GM21529 (cell line): ENCODE measurements around the gene IFI27L1.

ENCODE experiments used
- ATAC-seq: cut with Tn5 transposase; IDR thresholded peaks from one replicate; pipeline ENCODE4 v1.9.1; 2021; ENCODE audit not compliant: unreplicated experiment

Gene IFI27L1, protein sequence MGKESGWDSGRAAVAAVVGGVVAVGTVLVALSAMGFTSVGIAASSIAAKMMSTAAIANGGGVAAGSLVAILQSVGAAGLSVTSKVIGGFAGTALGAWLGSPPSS

DNA sequence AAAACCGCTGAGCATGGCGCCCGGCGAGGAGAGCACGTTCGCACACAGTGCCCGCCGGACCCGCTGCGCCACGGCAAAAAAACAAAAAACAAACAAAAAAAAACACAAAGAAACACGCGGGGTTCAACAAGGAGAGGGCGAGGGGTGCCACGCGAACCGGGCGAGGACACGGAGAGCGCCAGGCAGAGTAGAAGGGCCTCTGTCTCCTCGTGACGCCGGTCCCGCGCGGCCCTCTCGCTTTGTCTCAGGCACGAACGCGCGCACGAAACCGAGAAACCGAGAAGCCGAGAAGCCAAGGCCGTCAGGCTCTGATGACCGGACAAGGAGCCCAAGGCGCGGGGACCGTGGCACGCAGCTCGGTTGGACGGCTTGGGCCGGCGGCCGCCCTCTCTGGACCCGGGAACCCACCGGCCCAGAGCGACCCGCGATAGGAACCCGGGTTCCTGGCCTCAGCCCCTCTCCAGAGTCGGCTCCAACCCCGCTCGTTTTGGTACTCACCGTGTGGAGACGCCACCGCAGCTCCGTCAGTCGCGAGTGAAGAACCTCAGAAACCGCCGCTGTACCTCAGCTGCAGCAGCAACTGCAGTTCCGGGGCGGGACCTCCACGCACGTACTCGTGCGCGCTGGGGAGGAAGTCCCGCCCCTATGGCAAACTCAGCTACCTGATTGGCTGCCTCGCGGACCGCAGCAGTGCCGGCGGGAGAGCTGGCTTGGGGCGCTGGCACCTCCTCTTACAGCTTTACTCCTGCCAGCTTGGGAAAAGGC, at the start of gene IFI27L1, which contains the start of gene DDX24:
Gene IFI27L1 (plus strand): TSS at position 690 of the 765 bp plus-strand sequence. CDS start 15,628 bp downstream, outside the sequence.
Gene DDX24 (minus strand): TSS at position 582 of the 765 bp plus-strand sequence. CDS start 1,460 bp downstream, outside the sequence.
- ATAC-seq: peak; percentile 97

DNA sequence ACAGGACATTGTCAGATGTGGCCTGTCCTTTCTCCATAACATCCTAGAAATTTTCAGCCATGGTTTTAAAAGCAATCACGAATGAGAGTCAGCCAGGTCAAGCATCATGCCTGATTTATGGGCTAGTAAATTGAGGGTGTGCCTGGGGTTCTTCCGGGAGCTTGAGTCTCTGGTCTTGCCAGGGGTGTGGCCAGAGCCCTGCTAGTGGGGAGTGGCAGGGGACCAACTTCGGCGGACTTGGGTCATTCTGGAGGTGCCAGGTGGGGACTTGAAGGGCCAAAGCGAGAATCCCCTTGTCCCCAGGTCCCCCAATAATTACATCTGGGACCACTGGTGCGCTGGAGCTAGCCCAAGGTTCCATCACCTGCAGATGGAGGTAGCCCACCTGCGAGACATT, 49.2 kb upstream of the IFI27L1 start:
- no peak for ATAC-seq

DNA sequence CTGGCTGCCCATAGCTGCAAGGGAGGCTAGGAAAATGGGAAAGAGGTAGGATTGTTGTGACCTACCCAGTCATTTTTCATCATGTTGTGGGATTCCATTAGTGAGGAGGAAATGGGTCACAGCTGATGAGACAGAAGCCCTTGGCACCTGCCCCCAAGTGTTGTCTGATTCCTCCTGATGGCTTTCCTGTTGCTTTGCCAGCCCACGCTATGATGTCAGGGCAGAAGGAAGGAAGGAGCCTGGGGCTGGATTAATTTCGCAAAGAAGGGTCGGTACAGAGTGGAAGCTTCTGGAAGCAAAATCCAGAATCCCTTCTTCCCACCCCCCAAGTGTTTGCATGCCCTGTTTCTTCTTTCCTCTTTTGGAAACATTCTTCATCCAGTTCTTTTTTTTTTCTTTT, 46.2 kb upstream of the IFI27L1 start:
- ATAC-seq: no peak

DNA sequence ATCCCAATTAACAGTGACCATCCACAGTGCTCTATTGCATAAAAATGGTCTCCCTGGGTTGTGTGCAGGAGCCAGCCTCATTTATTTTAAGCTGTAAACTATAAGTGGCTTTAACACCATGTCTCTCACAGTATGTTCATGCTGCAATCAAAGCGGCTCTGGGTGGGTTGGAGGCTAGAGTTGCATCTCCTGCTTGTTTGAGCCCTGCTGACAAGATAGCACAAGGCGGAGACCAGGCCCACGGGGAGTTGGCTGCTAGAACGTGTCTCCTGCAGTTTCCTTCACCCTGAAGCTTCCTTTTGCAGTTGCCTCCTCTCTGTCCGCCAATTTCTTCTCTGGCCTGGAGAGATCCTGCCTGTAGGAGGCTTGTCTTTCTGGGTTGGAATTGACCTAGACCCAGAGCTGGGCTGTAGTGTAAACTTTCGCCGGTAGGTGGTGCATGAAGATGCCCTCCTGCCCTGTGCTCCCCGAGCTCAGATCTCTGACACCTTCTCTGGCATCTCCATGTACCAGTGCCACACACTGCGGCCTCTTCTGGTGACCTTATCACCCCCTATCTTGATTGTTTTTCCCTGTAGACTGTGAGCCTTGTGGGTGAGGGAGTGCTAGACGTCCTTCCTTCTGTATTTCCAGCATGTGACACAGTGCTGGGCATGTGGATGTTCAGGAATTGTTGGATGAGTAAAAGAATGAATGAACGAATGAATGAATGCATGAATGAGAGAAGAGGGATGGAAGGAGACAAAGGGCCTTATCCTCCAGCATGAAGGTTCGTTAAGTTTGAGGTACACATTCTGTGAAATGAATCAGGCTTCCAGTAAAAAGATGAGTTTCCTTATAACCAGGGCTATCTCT, 44.6 kb upstream of the IFI27L1 start:
- peak; percentile 96 for ATAC-seq

DNA sequence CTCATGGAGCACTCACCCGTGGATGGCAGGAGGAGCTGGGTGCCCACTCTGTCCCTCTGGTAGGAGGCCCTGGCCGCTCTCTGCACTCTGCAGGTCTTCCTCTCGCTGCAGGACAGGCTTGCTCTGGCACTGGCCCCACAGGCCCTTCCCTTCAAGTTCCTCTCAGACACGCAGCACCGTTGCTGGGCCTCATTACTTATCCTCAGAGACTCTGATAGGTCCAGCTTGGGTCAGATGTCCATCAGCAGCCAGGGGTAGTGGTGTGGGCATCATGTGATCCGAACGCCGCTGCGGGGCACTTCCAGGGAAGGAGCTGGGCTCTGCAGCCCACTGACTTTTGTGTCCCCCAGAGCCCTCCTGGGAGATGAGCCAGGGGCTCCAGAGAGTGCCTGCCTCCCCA, 43.2 kb upstream of the IFI27L1 start:
- ATAC-seq: no peak

DNA sequence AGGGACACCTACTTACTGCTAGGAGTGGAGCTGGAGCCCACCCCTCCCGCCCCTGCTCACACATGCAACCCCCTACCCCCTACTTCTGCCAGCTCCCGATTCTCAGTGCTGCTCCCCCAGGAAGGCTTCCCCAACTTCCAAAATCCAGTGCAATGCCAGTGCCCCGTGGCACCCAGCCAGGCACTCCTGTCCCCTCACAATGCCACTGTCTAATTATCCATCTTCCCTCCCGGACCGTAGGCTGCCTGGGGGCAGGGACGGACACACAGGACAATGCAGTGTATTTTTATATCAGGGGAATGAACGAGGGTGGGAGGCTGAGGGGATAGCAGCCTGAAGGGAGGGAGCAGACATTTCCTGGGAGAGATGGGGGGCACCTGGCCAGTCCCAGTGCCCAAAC, 42.6 kb upstream of the IFI27L1 start:
- ATAC-seq: no peak

DNA sequence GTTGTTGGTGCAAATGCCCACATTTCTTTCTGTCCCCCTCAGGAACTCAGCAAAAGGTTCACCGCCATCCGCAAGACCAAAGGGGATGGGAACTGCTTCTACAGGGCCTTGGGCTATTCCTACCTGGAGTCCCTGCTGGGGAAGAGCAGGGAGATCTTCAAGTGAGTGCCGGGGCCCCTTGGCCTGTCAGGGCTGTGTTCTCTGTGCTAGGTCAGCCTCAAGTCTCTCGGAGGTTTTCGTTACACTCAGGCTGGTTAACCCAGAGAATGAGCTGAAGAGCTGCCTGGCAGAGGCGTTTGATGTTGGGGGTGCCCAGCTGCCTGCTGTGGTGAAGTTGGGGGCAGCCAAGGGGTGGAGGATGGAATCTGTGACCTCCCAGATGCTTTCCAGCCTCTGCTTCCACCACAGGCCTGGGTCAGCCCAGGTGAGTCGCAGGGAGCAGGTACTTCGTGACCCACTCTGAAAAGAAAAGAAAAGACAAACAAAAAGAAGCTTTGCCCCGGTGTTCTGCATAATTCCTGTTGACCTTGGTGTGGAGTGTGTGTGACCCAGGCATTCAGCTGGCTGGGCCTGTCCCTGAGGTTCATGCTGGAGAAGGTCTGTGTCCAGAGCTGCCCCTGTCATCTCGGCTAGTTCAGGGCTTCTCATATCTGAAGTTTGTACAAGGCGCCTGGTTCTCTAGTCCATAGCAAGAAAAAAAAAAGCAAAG, 42.0 kb upstream of the IFI27L1 start:
- ATAC-seq: no peak

DNA sequence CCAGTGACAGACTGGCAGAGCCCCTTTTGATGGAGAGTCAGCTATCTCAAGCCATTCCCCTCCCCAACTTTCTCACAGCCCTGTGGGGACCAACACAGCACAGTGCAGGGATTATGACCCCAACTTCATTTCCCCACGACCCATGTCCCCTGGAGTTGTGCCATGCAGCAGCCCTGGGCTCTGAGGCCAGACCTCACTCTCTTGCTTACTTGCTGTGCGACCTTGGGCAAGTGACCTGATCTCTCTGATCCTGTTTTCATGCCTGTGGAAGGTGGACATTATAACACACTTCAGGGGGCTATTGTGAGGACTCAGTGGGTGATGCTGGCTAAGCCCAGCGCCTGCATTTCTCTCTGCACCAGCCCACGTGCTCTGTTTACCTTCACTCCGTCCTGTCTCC, 40.9 kb upstream of the IFI27L1 start:
- no peak for ATAC-seq

DNA sequence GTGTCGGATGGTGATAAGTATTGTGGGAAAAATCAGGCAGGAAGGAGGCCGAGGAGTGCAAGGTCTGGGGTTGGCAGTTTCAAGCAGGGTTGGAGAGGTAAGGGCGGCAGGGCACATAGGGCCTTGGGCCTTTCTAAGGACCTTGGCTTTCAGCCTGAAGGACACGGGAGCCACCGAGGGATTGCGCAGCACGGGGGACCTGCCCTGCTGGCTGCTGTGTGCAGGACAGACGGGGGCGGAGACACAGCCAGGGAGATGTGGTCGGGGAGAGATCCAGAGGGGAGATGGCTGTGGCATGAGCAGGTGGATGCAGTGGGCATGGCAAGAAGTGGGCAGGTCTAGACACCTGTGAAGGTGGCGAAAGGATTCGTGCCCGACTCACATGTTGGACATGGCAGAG, 40.3 kb upstream of the IFI27L1 start:
- no peak for ATAC-seq

DNA sequence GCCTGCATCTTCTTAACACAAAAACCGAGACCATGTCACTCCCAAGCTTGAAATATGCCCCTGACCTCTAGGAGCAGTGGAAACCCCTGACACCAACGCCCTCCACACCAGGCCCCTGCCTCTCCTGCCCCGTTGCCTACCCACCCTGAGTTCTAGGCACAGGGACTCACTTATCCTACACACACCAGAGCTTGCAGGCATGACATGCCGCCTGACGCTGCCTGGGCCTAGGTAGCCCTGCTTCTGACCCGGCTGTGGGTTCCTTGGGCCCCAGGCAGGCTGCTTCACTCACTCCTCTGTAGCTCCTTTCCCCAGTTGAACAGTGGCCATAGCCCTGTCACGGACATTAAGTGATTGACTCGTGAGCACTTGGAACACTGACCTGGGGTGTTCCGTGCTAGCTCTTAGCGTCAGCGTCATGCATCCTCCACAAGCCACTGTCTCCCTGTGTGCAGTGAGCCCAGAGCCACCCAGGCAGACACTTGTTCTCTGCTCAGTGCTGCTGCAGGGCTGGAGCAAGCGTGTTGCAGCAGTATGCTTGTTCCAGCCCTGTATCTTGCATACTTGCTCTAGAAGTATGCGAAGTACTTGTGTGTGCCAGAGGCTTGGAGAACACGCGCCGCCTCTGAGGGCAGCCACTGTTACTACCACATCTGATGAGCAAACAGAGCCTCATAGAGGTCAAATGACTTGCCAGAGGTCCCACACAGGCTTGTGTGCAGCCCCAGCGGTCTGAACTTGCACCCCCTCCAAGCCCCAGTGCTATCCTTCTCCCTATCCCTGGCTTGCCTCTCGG, 39.4 kb upstream of the IFI27L1 start:
- ATAC-seq: no peak

DNA sequence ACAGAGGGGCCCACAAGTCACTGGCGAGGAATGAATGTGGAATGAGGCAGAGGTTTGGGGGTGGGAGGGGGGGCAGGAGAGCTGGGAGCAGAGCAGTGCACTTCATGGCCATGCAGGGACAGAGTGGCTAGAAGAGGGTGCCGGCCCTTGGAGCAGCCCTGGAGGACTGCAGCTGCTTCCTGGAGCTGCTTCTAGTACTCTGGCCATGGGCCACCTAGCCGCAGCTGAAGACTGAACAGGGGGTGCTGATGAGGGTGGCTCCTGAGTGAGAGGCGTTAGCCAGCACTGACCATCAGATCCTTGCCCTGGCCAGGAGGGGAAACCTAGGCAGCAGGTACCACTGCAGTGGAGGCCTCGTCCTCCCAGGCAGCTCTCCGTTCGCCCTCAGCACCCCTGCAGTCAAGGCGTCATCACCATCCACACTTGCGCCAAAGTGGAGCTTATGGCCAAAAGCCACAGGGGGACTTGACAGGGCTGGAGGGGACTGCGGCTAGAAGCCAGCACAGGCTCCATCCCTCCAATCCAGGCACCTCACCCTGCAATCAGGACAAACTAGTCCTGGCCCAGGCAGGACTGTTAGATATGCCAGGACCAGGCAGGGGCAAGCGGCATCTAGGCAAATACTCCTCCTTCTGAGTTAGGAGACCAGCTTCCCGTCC, 38.5 kb upstream of the IFI27L1 start:
- no peak for ATAC-seq

DNA sequence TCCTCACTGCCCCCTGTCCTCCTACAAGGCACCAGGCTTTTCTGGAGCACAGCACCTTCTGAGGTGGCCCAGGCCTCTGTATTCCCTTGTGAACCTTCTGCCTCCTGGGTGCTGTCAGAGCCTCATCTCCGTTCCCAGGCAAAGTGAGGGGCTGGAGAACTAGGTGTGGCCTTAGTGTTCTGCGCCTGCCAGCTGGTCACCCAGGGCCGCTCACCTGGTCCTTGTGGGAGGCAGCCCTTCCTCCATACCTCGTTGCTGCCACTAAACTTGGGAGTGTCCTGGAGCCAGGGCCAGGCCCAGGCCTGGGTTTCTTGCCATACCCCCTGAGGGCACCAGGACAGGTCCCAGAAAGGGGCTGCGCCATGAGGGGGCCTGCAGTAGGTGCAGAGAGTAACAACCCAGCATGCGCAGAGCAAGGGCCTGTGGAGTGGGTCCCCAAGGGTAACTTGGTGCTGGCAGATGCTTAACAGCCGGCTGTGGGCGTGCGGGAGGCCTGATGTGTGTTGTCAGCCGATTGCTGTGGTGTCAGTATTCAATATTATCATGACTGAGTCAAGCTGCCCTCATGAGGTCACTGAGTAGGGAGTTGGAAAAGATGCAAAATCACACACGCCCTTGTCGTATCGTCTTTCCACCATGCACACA, 37.9 kb upstream of the IFI27L1 start:
- ATAC-seq: no peak

DNA sequence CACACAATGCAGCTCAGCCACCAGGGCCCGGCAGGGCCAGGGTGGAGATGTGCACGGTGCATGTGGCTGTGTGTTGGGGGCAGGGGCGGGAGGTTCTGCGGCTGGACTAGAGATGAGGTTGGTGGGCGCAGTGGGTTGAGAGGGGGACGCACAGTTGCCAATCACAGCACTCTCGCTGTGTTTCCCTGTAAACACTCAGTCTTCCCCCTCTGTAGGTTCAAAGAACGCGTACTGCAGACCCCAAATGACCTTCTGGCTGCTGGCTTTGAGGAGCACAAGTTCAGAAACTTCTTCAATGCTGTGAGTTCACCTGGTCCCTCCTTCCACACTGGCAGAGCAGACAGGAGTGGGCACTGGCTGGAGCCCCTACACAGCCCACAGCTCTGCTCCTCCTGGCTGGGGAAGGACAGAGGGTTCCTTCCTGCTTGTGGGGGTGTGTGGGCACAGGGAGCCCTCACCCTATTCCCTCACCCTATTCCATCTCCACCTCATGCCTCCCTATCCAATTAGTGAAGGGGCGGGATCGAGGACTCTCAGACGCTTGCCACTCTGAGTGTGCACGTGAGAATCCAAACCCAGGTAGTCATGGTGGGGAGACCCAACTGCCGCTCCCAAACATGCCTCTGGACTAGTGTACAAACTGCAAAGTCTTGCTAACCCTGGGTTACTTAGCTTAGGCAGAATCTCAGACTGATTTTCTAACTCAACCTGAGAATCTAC, 37.2 kb upstream of the IFI27L1 start:
- ATAC-seq: no peak

DNA sequence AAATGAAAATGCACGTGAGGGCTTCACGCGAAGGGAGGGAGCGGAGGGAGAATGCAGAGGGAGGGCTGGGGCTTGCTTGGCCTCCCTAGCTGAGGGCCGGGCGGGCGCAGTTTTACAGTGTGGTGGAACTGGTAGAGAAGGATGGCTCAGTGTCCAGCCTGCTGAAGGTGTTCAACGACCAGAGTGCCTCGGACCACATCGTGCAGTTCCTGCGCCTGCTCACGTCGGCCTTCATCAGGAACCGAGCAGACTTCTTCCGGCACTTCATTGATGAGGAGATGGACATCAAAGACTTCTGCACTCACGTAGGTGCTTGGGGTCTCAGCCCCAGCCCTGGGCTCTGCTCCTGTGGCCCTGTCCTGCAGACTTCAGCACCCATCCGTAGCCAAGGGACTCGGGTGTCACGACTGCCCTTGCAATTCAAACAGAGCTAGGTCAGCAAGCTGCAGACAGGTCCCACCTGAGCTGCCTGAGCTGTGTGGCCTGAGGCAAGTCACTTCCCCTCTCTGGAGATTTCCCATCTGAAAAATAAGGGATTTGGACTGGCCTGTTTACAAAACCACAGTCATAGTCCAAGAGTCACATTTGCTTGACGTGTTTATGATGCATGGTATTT, 36.5 kb upstream of the IFI27L1 start:
- no peak for ATAC-seq

DNA sequence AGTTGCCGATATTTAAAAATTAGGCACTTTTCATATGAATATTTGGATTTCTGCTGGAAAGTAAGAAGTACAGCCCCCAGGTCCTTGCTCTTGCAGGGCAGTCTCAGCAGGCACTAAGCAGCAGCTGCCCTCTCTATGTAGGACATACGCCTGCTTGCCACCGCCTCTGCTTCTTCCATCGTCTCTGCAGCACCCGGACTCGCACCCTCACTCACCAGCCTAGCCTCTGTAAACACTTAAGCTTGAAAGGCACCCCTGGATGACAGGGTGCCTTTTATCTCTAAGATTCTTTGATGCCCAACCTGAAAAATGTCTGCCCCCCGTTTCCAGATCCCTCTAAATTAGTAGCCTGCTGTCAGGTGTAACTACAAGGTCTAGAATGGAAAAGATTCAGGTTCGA, 36.0 kb upstream of the IFI27L1 start:
- ATAC-seq: no peak

DNA sequence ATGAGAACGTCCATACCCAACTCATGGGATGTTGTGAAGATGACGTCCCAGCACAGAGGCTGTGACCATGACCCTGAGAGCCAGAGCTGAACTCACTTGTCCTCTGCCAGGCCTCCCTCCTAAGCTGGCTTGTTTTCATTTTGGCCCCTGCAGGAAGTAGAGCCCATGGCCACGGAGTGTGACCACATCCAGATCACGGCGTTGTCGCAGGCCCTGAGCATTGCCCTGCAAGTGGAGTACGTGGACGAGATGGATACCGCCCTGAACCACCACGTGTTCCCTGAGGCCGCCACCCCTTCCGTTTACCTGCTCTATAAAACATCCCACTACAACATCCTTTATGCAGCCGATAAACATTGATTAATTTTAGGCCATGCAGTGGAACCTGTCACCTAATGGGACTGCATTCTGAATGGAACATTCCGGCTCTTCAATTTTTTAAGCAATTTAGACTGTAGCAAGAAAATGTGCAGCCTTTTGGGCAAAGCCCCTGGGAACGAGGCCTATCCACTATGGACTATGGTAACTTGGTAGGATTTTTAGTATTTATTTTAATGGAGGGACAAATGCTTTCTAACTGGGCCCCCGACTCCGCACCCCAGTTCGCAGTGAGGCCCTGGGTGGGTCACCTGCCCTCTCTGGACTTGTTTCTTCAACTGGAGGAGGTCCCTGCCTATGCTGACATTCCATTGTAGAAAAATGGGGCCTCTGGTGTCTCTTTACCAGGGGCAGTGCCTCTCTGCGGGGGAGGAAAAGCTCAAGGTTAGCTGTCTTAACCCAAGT, 35.4 kb upstream of the IFI27L1 start:
- no peak for ATAC-seq

DNA sequence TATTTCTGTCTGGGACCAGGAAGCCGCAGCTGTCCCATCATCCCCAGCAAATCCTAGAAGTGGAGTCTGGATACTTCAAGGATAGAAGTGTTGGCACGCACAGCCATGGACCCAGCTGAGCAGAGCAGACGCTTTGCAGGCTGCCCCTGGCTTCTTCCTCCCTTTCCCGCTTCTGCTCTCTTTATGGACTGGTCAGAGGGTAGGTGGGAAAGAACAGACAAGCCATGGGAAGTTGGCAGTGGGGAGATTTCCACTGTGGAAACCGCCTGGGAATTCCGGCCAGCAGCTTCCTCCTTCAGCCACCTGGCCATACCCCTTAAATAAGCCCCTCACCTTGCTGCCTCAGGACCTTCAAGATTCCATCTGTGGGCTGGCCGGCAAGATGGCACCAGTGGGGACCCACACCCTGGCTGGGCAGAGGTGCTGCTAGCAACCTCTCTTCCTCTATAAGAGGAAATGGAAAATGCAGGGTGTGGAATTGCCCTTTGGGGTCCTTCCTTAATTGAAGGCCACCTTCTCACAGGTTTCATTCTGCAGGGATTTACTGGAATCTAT, 34.3 kb upstream of the IFI27L1 start:
- ATAC-seq: no peak
